Activated CD8-positive, alpha-beta memory T cell treated with anti-CD3 and anti-CD28 coated beads, Interleukin-2, amount 50 U/mL, for 4 hours (primary cell): Measurements from ENCODE around the gene SSMEM1.
"Not testable (repeated sequence)": the region's sequence is repeated elsewhere in the genome, so short reads cannot be mapped to it uniquely, and the experiment has no call there.

Source experiments
- DNase-seq: peaks from one replicate; pipeline ENCODE4 v3.0.0-alpha.2; 2020

Gene SSMEM1, protein sequence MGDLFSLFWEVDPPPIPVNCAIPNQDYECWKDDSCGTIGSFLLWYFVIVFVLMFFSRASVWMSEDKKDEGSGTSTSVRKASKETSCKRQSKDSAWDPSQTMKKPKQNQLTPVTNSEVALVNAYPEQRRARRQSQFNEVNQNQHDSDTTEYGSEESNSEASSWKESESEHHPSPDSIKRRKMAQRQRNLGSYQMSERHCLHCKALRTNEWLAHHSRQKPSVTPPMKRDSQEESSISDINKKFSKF

DNA sequence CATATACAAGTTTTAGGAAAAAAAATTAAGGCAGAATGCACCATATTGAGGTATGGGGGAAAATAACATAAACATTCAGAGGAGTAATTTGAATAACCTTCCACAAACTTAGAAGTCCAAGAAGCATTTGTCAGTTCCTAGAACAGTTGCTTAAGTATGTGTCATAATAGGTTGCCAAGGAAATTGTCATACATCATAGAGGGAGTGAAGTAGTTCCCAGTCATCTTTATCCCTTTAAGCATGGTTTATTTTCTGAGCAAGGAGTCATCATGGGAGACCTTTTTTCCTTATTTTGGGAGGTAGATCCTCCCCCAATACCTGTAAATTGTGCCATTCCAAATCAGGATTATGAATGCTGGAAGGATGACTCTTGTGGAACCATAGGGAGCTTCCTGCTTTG, at the start of gene SSMEM1:
TSS of gene SSMEM1 (plus strand) at position 219 of the 400 bp plus-strand sequence. CDS start at position 270, 51 bp downstream.
- DNase-seq = no peak

DNA sequence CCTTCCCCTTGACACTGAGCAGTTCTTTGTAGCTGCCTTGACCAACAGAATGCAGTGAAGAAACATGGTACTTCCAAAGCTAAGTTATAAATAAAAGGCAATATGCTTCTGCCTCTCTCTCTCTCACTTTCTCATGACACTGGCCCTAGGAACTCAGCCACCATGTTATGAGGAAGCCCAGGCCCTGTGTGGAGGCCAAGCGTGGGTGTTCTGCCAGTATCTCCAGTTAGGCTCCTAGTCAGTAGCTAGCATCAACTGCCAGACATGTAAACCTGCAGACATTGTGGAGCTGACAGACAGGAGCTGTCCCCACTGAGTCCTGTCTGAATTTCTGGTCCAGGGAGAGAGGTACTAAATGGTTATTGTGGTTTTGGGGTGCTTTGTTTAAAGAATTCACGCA, 47.6 kb upstream of the SSMEM1 start:
- DNase-seq = no peak

DNA sequence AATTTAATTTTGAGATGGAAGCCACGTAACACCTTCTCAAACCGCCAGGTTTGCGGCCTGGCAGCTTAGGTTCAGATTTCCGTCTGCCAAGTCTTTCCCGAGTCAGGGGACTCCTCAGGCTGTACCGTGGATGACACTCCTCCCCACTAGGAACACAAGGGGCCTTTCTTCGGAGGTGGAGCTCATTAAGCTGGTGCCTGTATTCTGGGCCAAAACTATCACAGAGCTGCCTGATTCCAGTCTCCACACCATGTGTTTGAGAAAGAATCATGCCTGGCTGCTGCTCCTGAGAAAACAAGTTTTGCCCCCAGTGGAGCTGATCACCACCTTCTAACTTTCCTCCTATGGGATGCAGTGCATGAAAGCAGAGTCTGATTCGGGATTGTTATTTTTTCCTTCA, 47.2 kb upstream of the SSMEM1 start:
- no peak for DNase-seq

DNA sequence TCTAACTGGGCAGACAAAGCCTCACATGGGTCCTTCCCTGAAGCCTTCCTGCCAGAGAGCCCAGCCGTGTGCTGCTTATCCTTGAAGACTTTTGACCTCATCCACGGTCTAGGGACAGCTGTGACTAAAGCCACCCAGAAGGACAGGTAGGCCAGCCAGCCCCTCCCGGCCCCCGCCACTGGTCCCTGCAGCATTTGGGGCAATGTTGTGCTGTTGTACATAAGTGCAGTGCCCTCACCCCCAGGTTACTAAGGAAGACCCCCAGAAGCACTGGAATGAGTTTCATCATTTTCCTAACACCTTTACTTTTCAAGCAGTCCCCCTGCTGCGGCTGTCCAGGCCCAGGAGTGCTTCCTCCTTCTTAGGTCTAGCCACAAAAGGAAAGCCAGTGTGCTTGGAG, 45.5 kb upstream of the SSMEM1 start:
- DNase-seq = no peak

DNA sequence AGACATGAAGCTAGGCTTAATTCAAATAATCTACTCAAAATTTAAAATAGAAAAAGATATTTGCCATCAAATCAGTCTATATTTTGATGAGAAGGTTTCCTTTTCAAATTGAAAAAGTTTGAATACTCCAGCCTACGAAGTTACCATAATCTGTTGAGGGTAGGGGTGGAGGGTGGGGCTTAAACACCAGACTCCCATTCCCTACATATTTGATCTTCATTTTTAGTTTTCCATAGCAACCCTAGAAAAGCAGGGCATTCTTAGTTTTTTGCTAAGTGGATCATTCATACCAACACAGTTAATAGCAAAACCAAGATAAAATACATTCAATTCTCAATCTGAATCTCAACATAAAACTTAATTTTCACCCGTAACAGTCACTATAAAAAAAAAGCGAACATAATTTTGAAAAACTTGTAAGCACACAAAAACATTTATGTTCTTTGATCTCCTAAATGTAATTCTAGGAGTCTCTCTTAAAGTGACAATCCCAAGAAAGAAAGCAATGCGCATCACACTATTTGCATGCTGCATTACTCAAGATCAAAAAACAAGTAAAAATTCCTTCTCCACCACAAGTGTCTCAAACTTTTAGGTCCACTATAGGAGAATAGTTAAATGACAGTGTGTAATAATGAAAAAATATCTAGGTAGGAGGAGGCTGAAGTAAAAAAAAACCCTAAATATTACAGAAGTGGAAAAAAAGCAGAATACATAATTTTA, 33.3 kb upstream of the SSMEM1 start:
- DNase-seq = no peak

DNA sequence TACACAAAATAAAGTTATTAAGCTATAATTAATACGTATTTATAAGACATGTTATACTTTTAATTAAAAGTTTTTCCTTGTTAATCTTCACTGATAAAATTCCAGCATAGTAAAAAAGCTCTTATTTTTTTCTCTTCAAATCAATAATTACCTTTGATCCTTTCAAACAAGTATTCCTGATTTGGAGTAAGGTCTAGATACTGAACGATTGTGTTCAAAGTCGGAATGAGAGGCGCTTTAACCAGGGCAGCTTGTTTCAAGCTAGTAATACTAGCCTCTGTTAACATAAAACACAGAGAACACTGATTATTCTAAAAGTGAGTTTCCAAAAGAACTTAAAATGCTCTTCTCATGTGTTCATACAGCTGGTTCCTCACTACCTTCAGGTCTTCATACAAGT, 29.4 kb upstream of the SSMEM1 start:
- no peak for DNase-seq

DNA sequence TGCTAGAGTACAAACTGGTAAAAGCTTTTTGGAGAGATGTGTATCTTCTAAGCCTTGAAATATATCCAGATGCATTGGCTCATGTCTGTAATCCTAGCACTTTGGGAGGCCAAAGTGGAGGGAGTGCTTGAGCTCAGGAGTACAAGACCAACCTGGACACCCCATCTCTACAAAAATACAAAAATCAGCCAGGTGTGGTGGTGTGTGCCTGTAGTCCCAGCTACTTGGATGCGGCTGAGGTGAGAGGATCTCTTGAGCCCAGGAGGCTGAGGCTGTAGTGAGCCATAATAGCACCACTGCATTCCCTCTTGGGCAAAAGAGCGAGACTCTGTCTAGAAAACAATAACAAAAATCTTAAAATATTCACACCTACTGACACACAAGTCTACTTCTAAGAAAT, 28.0 kb upstream of the SSMEM1 start:
- no peak for DNase-seq

DNA sequence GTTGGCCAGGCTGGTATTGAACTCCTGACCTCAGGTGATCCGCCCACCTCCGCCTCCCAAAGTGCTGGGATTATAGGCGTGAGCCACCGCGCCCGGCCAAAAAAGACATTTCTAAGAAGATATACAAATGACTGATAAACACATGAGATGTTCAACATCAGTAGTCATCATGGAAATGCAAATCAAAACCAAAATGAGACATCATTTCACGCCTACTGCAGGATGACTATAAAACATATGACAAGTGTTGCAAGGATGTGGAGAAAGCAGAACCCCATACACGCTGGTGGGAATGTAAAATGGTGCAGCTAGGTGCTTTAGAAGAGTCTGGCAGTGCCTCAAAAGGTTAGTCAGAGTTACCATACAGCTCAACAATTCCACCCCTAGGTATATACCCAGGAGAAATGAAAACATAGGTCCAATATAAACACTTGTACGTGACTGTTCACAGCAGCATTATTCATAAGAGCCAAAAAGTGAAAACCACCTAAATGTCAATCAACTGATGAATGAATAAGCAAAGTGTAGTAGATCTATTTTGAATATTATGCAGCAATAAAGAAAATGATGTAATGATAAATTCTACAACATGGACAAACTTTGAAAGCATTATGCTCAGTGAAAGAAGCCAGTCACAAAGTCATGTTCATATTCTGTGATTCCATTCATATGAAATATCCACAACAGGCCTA, 26.9 kb upstream of the SSMEM1 start:
- no peak for DNase-seq

DNA sequence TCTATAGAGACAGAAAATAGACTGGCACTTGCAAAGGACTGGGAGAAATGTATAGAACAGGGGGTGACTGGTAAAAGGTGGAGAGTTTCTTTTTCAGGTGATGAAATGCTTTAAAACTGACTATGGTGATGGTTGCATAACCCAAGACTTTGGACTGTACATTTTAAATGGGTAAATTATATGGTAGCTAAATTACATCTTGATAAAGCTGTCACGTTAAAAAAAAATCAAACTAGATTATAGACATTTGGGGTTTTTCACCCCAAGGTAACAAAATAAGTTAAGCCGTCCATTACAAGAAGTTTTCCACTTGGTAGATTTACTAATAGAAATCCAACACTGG, 26.4 kb upstream of the SSMEM1 start:
- DNase-seq = no peak

DNA sequence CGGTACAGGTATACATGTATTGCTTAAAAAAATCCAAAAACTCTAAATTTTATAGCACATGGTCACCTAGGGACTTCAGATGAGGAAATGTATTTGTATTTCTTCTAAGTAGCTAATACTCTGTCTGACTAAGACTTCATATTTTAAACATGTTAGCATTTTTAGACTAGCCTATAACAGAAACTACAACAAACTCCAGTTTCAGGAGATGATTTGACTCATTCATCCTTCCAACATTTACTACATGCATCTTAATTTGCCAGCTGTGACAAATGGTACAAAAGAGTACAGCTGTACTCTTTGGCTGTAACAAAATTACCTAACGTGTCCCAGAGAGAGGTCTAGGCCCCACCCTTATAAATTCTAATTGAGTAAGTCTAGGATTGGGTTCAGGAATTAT, 24.7 kb upstream of the SSMEM1 start:
- no peak for DNase-seq

DNA sequence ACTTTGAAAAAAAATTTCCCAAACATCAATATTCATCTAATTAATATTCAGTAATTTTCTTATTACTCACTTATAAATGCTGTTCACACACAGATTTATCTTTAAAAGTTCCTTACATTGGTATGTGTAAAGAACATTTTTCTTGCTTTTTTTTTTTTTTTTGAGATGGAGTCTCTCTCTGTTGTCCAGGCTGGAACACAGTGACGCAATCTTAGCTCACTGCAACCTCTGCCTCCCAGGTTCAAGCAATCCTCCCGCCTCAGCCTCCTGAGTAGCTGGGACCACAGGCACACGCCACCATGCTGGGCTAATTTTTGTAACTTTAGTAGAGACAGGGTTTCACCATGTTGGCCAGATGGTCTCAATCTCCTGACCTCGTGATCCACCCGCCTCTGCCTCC, 23.3 kb upstream of the SSMEM1 start:
- DNase-seq = not testable (repeated sequence)

DNA sequence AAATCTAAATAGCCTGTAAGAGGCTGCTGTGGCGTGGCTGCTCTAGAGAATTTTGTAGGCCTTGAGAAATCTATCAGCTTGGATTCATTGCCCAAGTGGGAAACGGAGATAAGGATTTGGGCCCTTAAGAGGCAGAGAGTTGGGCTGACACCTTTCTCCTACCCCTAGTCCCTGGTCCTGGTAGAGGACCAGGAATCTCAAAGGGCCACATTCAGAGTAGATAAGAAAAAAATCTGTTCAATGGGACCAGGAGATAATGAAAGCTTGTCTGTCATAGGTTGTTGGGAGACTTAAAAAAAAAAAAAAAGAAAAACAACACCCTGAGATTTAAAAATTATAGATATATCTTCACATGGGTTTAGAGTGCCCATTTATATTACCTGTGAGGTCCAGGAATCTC, 20.3 kb upstream of the SSMEM1 start:
- no peak for DNase-seq

DNA sequence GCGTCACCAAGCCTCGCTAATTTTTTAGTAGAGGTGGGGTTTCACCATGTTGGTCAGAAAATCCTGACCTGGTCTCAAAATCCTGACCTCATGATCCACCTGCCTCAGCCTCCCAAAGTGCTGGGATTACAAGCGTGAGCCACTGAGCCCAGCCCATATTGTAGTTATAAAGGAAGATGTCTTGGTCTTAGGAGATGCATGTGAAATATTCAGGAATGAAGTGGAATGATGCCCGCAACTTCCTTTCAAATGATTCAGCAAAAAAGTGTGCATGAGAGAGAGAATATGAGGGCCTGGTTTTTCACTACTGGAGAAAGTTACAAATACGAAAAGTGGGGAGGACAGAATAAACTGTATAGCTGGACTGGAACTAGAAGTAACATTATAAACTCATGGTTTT, 18.3 kb upstream of the SSMEM1 start:
- no peak for DNase-seq

DNA sequence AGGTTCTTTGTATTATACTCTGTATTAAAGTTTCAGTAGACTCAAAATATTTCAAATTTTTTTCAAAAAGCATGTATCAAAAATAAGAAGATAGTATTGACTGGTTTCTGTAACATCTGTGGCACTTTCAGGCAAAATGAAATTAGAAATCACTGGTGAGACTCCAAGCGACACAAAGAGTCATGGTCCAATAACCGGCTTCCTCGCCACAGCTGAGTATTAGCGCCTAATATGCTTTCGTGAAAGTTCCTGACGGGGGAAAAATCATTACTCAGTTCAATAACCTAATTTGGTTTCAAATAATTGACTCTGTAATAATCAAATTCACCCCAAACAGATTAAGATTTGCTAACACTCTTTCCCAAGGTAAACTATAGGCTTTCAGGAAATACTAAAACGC, 15.9 kb upstream of the SSMEM1 start:
- DNase-seq = no peak

DNA sequence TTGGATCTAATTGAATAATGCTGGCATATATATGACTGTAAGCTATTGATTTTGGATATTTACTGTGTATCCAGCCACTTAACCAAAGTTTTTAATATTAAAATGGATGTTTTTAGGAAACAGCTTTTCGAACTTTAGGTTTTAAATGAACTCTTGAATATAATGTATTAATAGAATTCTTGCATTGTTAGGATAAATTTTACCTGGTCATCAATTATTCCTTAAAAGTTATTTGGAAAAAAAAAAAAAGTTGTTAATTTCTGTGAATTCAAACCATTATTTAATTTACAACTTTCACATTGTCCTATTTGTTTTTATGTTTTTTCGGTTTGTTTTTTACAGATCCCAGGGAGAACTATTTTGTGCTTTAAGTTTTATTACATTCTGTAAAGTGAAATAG, 12.3 kb upstream of the SSMEM1 start:
- no peak for DNase-seq

DNA sequence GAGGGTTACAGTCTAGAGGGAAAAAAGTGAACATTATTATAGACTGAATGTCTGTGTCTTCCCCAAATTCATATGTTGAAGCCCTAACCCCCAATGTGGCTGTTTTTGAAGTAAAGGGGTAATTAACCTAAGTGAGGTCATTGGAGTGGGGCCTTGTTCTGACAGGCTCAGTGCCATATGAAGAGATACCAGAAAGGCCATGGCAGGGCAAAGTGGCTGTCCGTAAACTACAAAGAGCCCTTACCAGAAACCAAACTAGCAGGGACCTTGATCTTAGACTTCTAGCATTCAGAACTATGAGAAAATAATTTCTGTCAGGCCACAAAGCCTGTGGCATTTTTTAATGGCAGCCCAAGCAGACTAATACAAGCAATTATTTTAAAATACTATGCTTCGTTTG, 11.2 kb upstream of the SSMEM1 start:
- DNase-seq = no peak

DNA sequence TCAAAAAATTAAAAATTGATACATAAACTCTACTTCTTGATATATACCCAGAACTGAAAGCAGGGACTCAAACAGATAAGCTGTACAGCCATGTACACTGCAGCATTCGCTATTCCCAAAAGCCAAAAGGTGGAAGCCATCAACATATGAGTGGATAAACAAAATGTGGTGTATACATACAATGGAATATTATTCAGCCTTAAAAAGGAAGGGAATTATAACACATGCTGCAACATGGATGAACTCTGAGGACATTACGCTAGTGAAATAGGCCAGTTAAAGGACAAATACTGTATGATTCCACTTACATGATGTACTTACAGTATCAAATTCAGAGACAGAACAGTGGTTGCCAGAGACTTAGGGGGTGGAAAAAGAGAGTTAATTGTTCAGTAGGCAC, 10.6 kb upstream of the SSMEM1 start:
- DNase-seq = no peak

DNA sequence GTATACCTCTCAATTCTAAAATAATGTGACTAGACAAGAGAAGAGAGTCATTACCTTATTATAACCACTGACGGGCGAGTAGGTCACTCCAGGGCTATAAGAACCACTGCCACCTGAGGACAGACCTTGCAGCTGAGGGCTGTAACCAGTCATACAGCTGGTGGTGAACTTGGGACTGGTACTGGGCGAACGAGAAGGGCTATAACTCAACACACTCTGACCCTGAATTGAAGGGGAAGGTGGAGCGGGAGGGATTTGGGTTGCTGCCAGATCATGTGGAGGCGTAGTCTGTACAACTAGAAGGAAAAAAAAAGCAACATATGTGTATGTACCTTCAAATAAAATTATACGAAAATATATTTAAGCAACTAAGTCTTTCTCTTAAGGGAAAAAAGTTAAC, 5.9 kb upstream of the SSMEM1 start:
- DNase-seq = no peak

DNA sequence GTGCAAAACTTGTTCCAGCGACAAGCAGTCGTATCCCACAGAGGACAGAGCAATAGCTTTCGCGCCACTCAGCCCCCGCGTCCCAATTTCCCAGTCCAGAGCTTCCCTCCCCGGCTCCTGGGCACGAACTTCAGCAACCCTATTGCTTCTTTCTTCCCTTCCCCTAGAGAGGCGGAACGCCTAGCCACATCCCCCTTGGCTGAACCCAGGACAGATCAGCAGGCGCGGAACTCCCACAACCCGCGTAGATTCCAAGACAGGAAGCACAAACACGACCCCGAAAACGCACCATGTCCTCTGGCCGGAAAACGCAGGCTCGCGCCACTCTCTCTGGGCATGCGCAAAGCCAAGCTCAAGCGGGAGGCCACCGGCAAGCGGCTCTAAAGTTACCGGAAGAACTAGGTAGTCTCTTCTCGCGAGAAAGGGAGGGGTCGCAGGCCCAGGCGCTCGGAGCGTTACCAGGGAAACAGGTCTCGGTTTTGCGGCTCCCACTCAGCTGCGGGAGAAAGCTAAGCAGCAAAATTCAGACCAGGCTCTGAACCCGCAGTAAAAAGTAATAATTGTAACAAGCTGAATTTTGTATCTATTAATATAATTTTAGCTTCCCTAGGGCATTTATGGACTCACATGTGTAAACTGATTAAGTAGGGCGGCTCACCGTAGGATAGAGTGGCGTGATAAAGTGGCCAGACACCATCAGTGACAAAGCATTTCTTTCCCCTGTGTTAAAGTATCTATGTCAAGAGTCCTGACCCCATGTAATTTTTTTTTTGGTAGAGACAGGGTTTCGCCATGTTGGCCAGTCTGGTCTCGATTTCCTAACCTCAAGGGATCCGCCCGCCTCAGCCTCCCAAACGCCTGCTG, 2.3 kb upstream of the SSMEM1 start, which contains the start of gene TMEM209:
TSS of gene TMEM209 (minus strand) at position 323 of the 864 bp plus-strand sequence. CDS start at position 292, 31 bp downstream.
- peak; percentile 91 for DNase-seq

DNA sequence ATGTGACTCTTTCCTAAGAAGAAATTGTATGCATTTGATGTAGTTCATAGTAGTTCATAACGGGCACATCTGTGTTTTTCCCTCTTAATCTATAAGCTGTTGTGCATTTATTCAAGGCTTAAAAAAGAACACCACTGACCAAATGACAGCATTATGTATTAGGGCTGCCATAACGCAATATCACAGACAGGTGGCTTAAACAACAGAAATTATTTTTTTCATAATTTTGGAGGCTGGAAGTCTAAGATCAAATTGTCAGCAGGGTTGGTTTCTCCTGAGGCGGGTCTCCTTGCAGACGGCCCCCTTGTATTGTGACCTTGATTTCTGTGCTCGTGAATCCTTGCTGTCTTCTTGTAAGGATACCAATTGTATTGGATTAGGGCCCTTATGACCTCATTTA, 627 bp upstream of the SSMEM1 start:
- DNase-seq = no peak

DNA sequence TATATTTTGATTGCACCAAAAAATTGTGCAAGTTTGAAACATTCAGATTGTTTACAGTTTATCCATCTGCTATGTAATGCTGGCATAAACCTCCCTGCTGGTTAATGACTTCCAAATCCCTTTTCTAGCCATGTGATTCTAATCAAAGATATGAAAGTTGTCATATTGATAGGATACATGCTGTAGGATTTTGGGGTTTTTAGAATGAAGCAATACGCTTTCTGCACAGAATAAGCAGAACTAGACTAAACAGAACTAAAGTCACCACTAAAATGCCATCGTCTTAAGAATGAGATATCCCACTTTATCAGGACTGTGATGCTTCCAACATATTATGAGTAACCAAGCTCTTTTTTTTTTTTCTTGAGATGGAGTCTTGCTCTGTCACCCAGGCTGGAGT, 856 bp downstream of the SSMEM1 start:
- no peak for DNase-seq

DNA sequence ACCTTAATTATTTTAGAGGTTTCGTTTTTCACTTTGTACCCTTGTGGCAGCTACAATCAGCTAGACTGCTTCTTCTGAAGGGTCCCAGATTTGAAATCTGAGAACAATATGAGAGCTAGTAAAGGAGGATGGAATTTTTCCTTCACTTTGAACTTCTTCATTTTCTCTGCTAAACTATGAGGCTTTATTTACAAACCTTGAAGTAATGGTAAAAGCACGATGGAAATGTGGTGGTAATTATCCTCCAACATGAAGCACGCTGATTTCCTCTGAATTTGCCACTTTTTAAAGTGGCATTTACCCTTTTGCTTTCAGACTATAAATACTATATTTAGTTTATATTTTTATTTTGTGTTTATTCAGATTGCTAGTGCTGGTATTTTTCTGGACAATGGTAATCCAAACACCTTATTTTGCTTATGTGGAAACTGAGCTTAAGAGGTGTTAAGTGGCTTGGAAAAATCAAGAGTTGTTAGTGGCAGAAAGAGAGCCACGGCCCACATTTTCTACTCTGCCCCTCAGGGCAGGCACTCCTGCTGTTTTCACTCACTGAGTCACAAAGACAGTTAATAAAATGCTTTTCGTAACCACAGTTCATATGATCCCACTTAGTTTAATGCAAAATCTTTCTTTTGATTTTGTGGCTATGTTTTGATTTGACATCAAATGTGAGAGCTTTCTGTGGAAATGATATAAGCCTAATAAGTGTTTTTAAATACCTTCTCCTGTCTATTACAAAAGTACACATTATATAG, 2.7 kb downstream of the SSMEM1 start:
- no peak for DNase-seq

DNA sequence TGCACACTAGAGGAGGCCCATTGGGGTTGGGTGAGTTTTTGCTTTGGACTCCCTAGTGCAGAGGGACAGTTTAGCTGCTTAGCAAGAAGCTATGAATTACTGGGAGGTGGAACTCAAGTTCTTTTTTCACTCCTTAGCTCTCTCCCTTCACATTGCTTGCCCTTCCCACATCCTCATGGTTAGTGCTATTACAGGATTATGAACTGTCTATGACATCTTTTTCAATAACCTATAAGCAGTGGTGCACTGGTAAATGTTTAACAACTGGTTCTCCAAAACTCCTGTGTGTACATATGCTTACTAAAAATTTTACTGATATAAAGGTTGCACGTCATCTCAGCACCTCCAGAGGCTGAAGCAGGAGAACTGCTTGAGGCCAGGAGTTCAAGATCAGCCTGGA, 6.2 kb downstream of the SSMEM1 start:
- DNase-seq = no peak
